Activated T-helper 1 cell treated with Interleukin-2 at 50 U/mL for 16 hours (primary cell): ENCODE results near the gene C20orf96.
"Not testable (repeated sequence)": the region's sequence is repeated elsewhere in the genome, so short reads cannot be mapped to it uniquely, and the experiment has no call there.

Experiments used
- DNase-seq: peaks from one replicate; pipeline ENCODE4 v3.0.0-alpha.2; 2020; ENCODE audit warnings: low read depth

Gene C20orf96

GRCh38 chr20:237489-237888, 53.1 kb downstream of the C20orf96 start:
- no peak for DNase-seq

GRCh38 chr20:235891-236290, 54.7 kb downstream of the C20orf96 start:
- no peak for DNase-seq

GRCh38 chr20:227439-228105, 63.0 kb downstream of the C20orf96 start:
- no peak for DNase-seq

GRCh38 chr20:226958-227357, 63.6 kb downstream of the C20orf96 start, which contains the start of gene DEFB129:
TSS of gene DEFB129 (plus strand) at chr20:227258. CDS start at chr20:227289, 31 bp downstream.
- no peak for DNase-seq

GRCh38 chr20:225879-226278, 64.7 kb downstream of the C20orf96 start:
- DNase-seq = not testable (repeated sequence)

- DNase-seq = no peak
Measured at GRCh38 chr20:221258-221830, 69.2 kb downstream of the C20orf96 start.
